ENCODE results near the gene SPO11. TPM values are rescaled to one million over a fixed set of nuclear protein-coding genes. Genes with fewer than 3 reads are reported as not detected.
A peak's percentile ranks its signal among the peaks of the same experiment; 100 is the strongest.

SPO11 gene
- total and polyA plus RNA-seq, 2 experiments from 2014 or later, result not detected

DNA sequence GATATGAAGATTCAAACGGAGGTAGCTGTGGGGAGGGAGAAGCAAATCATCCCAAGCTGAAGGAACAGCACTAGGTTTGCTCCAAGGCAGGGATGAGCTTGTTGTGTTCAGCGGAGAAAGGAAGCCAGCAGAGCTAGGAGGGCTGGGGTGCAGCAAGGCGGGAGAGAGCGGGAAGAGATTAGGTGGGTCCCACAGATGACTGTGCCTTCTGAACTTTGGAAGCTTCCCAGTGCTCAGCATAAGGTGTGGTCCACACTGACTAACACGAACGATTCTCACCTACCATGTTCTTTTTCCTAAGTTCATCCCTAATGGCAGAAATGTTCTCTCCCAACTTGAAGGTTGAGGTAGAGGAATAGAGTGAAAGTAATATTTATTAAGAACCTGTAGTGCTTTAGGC, 22.7 kb downstream of the SPO11 start:
- ATAC-seq (no peak), DNase-seq (ENCODE audit: low spot score) (no peak)
- H3K27me3 ChIP-seq (ENCODE audit: insufficient read depth), result 0 out of 2 replicates have a peak, but pooled peaks cover 6% of the 10 kb centered on the region
- peaks cover 8% of the 10 kb centered on the region for H3K4me1 Mint-ChIP-seq
- H3F3A ChIP-seq (replicated peaks; ENCODE audit: low read depth), result no peaks in the 10 kb centered on the region
- peak overlapping the region; percentile 80 for H3K4me3 ChIP-seq
- H3K27ac Mint-ChIP-seq, result no peak overlapping the region
- H3K36me3 Mint-ChIP-seq (ENCODE audit: low read depth), result peaks cover 39% of the 10 kb centered on the region
- peak overlapping the region; percentile 93 for H3K4me2 ChIP-seq
- peaks cover 2% of the 10 kb centered on the region; the same call in 1 of the 3 replicates for H3K9me3 Mint-ChIP-seq
- peak overlapping the region; percentile 93 for H3K4me3 Mint-ChIP-seq
- peaks cover 15% of the 10 kb centered on the region for H4K20me1 ChIP-seq (replicated peaks; ENCODE audit: insufficient read depth)
- no peak for TF ChIP-seq CTCF (conservative IDR thresholded peaks at IDR 0.05; ENCODE audit: low read depth in 2 of 2)
- peaks cover 34% of the 10 kb centered on the region; the same call in 1 of the 2 replicates for H3K36me3 ChIP-seq (ENCODE audit: insufficient read depth)
- H3K27me3 Mint-ChIP-seq (ENCODE audit: insufficient read depth, low read depth, poor library complexity), result peaks cover 9% of the 10 kb centered on the region
- no peak overlapping the region for H2AFZ ChIP-seq
- peaks cover 33% of the 10 kb centered on the region for H3K79me2 ChIP-seq (replicated peaks; ENCODE audit: insufficient read depth)
- H3K9me2 ChIP-seq (ENCODE audit: insufficient read depth), result no peaks in the 10 kb centered on the region
- H3K4me1 ChIP-seq (ENCODE audit: insufficient read depth), result 0 out of 2 replicates have a peak, but pooled peaks cover 8% of the 10 kb centered on the region
- H3K27ac ChIP-seq (ENCODE audit: low read depth), result no peak overlapping the region

DNA sequence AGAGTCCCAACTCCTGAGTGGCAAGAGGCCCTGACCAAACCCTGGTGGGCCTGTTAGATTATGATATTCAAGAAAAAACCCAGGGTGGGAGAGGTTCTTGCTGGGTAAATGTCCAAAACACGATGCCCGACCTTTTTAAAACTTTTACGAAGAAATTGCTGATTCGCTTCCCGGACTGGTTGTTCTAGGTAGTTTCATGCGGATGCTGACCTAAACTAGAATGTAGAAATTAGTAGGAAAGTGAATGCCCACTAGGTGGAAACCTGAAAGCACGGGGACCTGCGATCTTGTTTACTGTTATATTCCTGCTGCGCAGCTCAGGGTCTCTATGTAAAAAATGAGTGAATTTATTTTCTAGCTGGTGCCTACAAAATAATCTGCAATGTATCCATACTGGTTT, 23.7 kb downstream of the SPO11 start:
- Histone ChIP-seq H3K36me3 (ENCODE audit: insufficient read depth) (peaks cover 34% of the 10 kb centered on the region; the same call in 1 of the 2 replicates), H4K20me1 (replicated peaks; ENCODE audit: insufficient read depth) (peaks cover 15% of the 10 kb centered on the region), H3K27ac (ENCODE audit: low read depth) (no peak overlapping the region), H3K27me3 (ENCODE audit: insufficient read depth) (no peaks in the 10 kb centered on the region), H3F3A (replicated peaks; ENCODE audit: low read depth) (no peaks in the 10 kb centered on the region), H3K4me2 (no peak overlapping the region), H3K4me3 (no peak overlapping the region), H3K4me1 (ENCODE audit: insufficient read depth) (0 out of 2 replicates have a peak, but pooled peaks cover 8% of the 10 kb centered on the region), H2AFZ (no peak overlapping the region), H3K79me2 (replicated peaks; ENCODE audit: insufficient read depth) (peaks cover 33% of the 10 kb centered on the region), H3K9me2 (ENCODE audit: insufficient read depth) (no peaks in the 10 kb centered on the region)
- DNase-seq (ENCODE audit: low spot score) (no peak), ATAC-seq (no peak)
- no peak overlapping the region for H3K27ac Mint-ChIP-seq
- peaks cover 9% of the 10 kb centered on the region for H3K27me3 Mint-ChIP-seq (ENCODE audit: insufficient read depth, low read depth, poor library complexity)
- peak overlapping the region; percentile 32; the same call in 1 of the 3 replicates for H3K4me3 Mint-ChIP-seq
- no peak for TF ChIP-seq ZNF114 (CRISPR knock-in tag; IDR thresholded peaks at IDR 0.05)
- no peak for TF ChIP-seq ZNF331 (CRISPR knock-in tag; IDR thresholded peaks at IDR 0.05; ENCODE audit: low read depth)
- TF ChIP-seq REST (IDR thresholded peaks at IDR 0.05; ENCODE audit: unreplicated experiment), result no peak
- no peak for TF ChIP-seq EZH2 (IDR thresholded peaks at IDR 0.05; ENCODE audit: low read depth, unreplicated experiment)
- TF ChIP-seq POLR2AphosphoS5 (IDR thresholded peaks at IDR 0.05; ENCODE audit: low read depth), result no peak
- no peak for TF ChIP-seq NANOG (IDR thresholded peaks at IDR 0.05; ENCODE audit: borderline replicate concordance)
- H3K9me3 Mint-ChIP-seq, result no peaks in the 10 kb centered on the region
- peaks cover 8% of the 10 kb centered on the region for H3K4me1 Mint-ChIP-seq
- peaks cover 39% of the 10 kb centered on the region for H3K36me3 Mint-ChIP-seq (ENCODE audit: low read depth)

Data from GM23338 (cell line).